ENCODE results near the gene RAP2C.

DNA sequence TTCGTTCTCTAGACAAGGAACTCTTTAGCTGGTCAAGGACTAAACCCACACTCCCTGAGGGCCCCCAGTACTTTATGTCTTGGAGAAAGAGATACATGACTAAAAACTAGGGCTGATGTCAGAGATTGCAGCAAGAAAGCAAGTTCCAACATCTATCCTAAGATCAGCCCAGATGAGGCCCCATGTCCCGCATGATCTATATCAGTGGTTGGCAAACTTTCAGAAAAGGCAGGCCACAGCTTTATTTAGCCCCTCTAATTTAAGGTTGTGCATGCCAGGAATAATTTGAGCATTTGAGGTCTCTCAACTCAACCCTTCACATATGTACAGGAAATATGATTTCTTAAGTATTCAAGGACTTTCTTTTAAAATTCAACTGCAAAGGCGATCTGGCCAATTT lies 47.4 kb downstream of the RAP2C start:
- TF ChIP-seq POLR2A (IDR thresholded peaks at IDR 0.05; ENCODE audit: extremely low read depth, insufficient read length), result no peak
- TF ChIP-seq, protein P1, sequence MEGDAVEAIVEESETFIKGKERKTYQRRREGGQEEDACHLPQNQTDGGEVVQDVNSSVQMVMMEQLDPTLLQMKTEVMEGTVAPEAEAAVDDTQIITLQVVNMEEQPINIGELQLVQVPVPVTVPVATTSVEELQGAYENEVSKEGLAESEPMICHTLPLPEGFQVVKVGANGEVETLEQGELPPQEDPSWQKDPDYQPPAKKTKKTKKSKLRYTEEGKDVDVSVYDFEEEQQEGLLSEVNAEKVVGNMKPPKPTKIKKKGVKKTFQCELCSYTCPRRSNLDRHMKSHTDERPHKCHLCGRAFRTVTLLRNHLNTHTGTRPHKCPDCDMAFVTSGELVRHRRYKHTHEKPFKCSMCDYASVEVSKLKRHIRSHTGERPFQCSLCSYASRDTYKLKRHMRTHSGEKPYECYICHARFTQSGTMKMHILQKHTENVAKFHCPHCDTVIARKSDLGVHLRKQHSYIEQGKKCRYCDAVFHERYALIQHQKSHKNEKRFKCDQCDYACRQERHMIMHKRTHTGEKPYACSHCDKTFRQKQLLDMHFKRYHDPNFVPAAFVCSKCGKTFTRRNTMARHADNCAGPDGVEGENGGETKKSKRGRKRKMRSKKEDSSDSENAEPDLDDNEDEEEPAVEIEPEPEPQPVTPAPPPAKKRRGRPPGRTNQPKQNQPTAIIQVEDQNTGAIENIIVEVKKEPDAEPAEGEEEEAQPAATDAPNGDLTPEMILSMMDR (IDR thresholded peaks at IDR 0.05; ENCODE audit: low read depth, low read length), result no peak
- TF ChIP-seq, protein P2, sequence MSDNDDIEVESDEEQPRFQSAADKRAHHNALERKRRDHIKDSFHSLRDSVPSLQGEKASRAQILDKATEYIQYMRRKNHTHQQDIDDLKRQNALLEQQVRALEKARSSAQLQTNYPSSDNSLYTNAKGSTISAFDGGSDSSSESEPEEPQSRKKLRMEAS (IDR thresholded peaks at IDR 0.05; ENCODE audit: low read depth, low read length), result no peak
- no peak for TF ChIP-seq MYC (IDR thresholded peaks at IDR 0.05; ENCODE audit: low read depth, low read length)
